Stimulated activated CD4-positive, alpha-beta T cell treated with anti-CD3 and anti-CD28 coated beads, Interleukin-4, amount 100 ng/mL, for 24 hours (primary cell): Measurements from ENCODE around the gene MYO5C.

Experiments
- DNase-seq: peaks from one replicate; pipeline ENCODE4 v3.0.0-alpha.2; 2020

The MYO5C gene

GRCh38 chr15:52295421-52296001 lies at the start of gene MYO5C:
MYO5C (minus strand) TSS chr15:52295804; CDS start chr15:52295636, 168 bp downstream.
- DNase-seq = no peak

- no peak for DNase-seq
These were observed 49.0 kb upstream of the MYO5C start for GRCh38 chr15:52344592-52344991.

GRCh38 chr15:52343831-52344230 lies 48.2 kb upstream of the MYO5C start:
- DNase-seq = no peak

- no peak for DNase-seq
These were observed 44.5 kb upstream of the MYO5C start for GRCh38 chr15:52340093-52340492.

- DNase-seq = no peak
These were observed 43.3 kb upstream of the MYO5C start for GRCh38 chr15:52338891-52339290.

GRCh38 chr15:52338058-52338457 lies 42.5 kb upstream of the MYO5C start:
- no peak for DNase-seq

- DNase-seq = no peak
These were observed 41.7 kb upstream of the MYO5C start for GRCh38 chr15:52337198-52337853.

GRCh38 chr15:52336529-52336928 lies 40.9 kb upstream of the MYO5C start:
- no peak for DNase-seq

GRCh38 chr15:52334491-52335160 lies 39.0 kb upstream of the MYO5C start:
- no peak for DNase-seq

- peak; percentile 47 for DNase-seq
These were observed 36.1 kb upstream of the MYO5C start for GRCh38 chr15:52331490-52332240.

GRCh38 chr15:52329987-52330386 lies 34.4 kb upstream of the MYO5C start:
- no peak for DNase-seq

GRCh38 chr15:52329150-52329549 lies 33.5 kb upstream of the MYO5C start:
- no peak for DNase-seq

- no peak for DNase-seq
These were observed 33.1 kb upstream of the MYO5C start for GRCh38 chr15:52328680-52329079.

- no peak for DNase-seq
These were observed 31.2 kb upstream of the MYO5C start for GRCh38 chr15:52326756-52327155.

- no peak for DNase-seq
These were observed 28.5 kb upstream of the MYO5C start for GRCh38 chr15:52324109-52324508.

GRCh38 chr15:52318729-52319500 lies 23.3 kb upstream of the MYO5C start:
- no peak for DNase-seq

GRCh38 chr15:52317688-52318087 lies 22.1 kb upstream of the MYO5C start:
- no peak for DNase-seq

- DNase-seq = no peak
These were observed 21.4 kb upstream of the MYO5C start for GRCh38 chr15:52317022-52317421.

GRCh38 chr15:52309154-52309548 lies 13.5 kb upstream of the MYO5C start:
- no peak for DNase-seq

GRCh38 chr15:52308446-52309153 lies 13.0 kb upstream of the MYO5C start:
- DNase-seq = no peak

GRCh38 chr15:52307847-52308246 lies 12.2 kb upstream of the MYO5C start:
- no peak for DNase-seq

GRCh38 chr15:52306270-52306669 lies 10.7 kb upstream of the MYO5C start:
- no peak for DNase-seq
